T-cell (primary cell): ENCODE data around the gene TMEM240. TPM values are rescaled to one million over a fixed set of nuclear protein-coding genes. Genes with fewer than 3 reads are reported as not detected.
"Not testable (repeated sequence)": the region's sequence is repeated elsewhere in the genome, so short reads cannot be mapped to it uniquely, and the experiment has no call there.

ENCODE experiments used
- ATAC-seq, 4 experiments: fragments of 200-7000 bp in 3 of 4; fragments of 150-1000 bp in 1 of 4; cut with Tn5 transposase; replicated peaks in 1 of 4; 1 replicate in 3 of 4; 2 replicates in 1 of 4; pipeline ENCODE4 v1.10.0; 2021; ENCODE audit warnings: moderate library complexity in 3 of 4, mild to moderate bottlenecking in 2 of 4, moderate number of reproducible peaks in 1 of 4
- CTCF ChIA-PET, 2 donors: fragments of 300-600 bp; sonication (Branson Sonifier 250); formaldehyde crosslinking; loops; one replicate each; lab custom pipeline; 2022; ENCODE audit warnings: antibody characterized with exemption in 2 of 2; lab: Charles Lee
- POLR2A ChIA-PET, 2 donors: fragments of 300-600 bp; sonication (Branson Sonifier 250); formaldehyde crosslinking; loops; one replicate each; lab custom pipeline; 2022; ENCODE audit warnings: antibody characterized with exemption in 2 of 2; lab: Charles Lee
- DNase-seq, 35 experiments: peaks; one replicate each; pipeline versions ENCODE4 v3.0.0 to v3.0.0-alpha.2; 2013 to 2023
- H3K27ac ChIP-seq: one replicate; pipeline ENCODE4 v1.5.1; 2013; ENCODE audit warnings: low read length
- H3K27me3 ChIP-seq, 2 experiments: replicated peaks in 1 of 2; 1 replicate in 1 of 2; 2 replicates in 1 of 2; pipeline versions ENCODE4 v1.6.1 to v1.7.0; 2013; ENCODE audit warnings: low read length in 1 of 2, mixed read lengths in 1 of 2; ENCODE audit not compliant: control insufficient read depth in 2 of 2, insufficient read depth in 2 of 2; ENCODE audit errors: extremely low read depth in 1 of 2
- H3K36me3 ChIP-seq, 2 donors: 1 replicate in 1 of 2; 2 replicates in 1 of 2; pipeline versions ENCODE4 v1.6.1 to v1.7.0; 2013; ENCODE audit warnings: low read length in 1 of 2; ENCODE audit not compliant: control insufficient read depth in 2 of 2, insufficient read depth in 1 of 2; ENCODE audit errors: extremely low read depth in 1 of 2
- H3K4me1 ChIP-seq, 2 experiments: 1 replicate in 1 of 2; 2 replicates in 1 of 2; pipeline versions ENCODE4 v1.6.1 to v1.7.0; 2013; ENCODE audit warnings: low read length in 2 of 2, mixed read lengths in 1 of 2; ENCODE audit not compliant: insufficient read depth in 2 of 2, control insufficient read depth in 1 of 2; ENCODE audit errors: extremely low read depth in 1 of 2
- H3K4me3 ChIP-seq, 2 donors: 1 replicate in 1 of 2; 2 replicates in 1 of 2; pipeline versions ENCODE4 v1.5.1 to v1.7.0; 2013; ENCODE audit warnings: mild to moderate bottlenecking in 2 of 2, low read length in 1 of 2, moderate library complexity in 1 of 2; ENCODE audit not compliant: control insufficient read depth in 1 of 2; ENCODE audit errors: extremely low read depth in 1 of 2
- H3K9me3 ChIP-seq: 2 replicates; pipeline ENCODE4 v1.7.0; 2013
- H3K27ac Mint-ChIP-seq, 2 donors: one replicate each; pipeline ENCODE4 v1.8.0; 2020 to 2021; ENCODE audit warnings: mild to moderate bottlenecking in 2 of 2, mixed read lengths in 2 of 2
- H3K27me3 Mint-ChIP-seq, 2 donors: one replicate each; pipeline ENCODE4 v1.8.0; 2021 to 2022; ENCODE audit warnings: mixed read lengths in 2 of 2
- H3K36me3 Mint-ChIP-seq: one replicate; pipeline ENCODE4 v1.8.0; 2021; ENCODE audit warnings: mixed read lengths
- H3K4me1 Mint-ChIP-seq, 3 donors: one replicate each; pipeline ENCODE4 v1.8.0; 2020 to 2022; ENCODE audit warnings: mixed read lengths in 3 of 3, mild to moderate bottlenecking in 1 of 3
- H3K4me3 Mint-ChIP-seq, 3 donors: one replicate each; pipeline ENCODE4 v1.8.0; 2020 to 2022; ENCODE audit warnings: mild to moderate bottlenecking in 3 of 3, mixed read lengths in 3 of 3, moderate library complexity in 3 of 3
- H3K9me3 Mint-ChIP-seq, 3 donors: one replicate each; pipeline ENCODE4 v1.8.0; 2020 to 2022; ENCODE audit warnings: mixed read lengths in 3 of 3
- WGBS: methylation state at CpG from one replicate; pipeline ENCODE4 v1.1.5; 2013; ENCODE audit warnings: missing lambda C conversion rate; ENCODE audit not compliant: insufficient coverage; 5-methylcytosine and 5-hydroxymethylcytosine counted together
- total RNA-seq, 35 experiments: library from RNA in 6 of 35; stranded (reverse) in 6 of 35; fragments of 120-200 nt in 1 of 35; gene quantifications; one replicate each; pipeline versions ENCODE4 v1.2.1 to v1.2.4 and lab custom pipeline; 2013 to 2026

TMEM240 gene
- total RNA-seq, 5 donors from 2014 or later (not counting 1 experiment from before 2014, with no cell fraction given): 1.0 to 3.1 (median 1.4) TPM

GRCh38 chr1:1534401-1535154 is 5.8 kb downstream of the TMEM240 start:
- peaks cover 3 to 5% of the 10 kb centered on the region in 2 donors for H3K36me3 ChIP-seq
- no peak overlapping the region for H3K27ac ChIP-seq
- no peaks in the 10 kb centered on the region for H3K27me3 Mint-ChIP-seq
- POLR2A ChIA-PET: no interaction called here
- CTCF ChIA-PET: no interaction called here
- H3K27me3 ChIP-seq: peaks cover 0 to 9% of the 10 kb centered on the region in 2 experiments
- DNase-seq (no peak), ATAC-seq (no peak)
- no peak overlapping the region for H3K27ac Mint-ChIP-seq
- no peak overlapping the region for H3K4me3 Mint-ChIP-seq
- peaks cover 8% of the 10 kb centered on the region for H3K36me3 Mint-ChIP-seq
- H3K9me3 ChIP-seq: no peaks in the 10 kb centered on the region
- WGBS: 97% methylated on average over 12 of the region's 31 CpGs
- H3K4me3 ChIP-seq: no peak overlapping the region
- peaks cover 0 to 6% (median 5%) of the 10 kb centered on the region in 3 donors for H3K9me3 Mint-ChIP-seq
- peaks cover 0 to 11% of the 10 kb centered on the region in 2 experiments for H3K4me1 ChIP-seq
- peaks cover 0 to 2% (median 0%) of the 10 kb centered on the region in 3 donors for H3K4me1 Mint-ChIP-seq

- H3K27ac ChIP-seq, H3K9me3 ChIP-seq, H3K27me3 Mint-ChIP-seq, H3K36me3 Mint-ChIP-seq, H3K27me3 ChIP-seq, H3K4me1 Mint-ChIP-seq, H3K9me3 Mint-ChIP-seq, H3K36me3 ChIP-seq, CTCF ChIA-PET, H3K4me3 ChIP-seq, H3K4me3 Mint-ChIP-seq, H3K4me1 ChIP-seq, POLR2A ChIA-PET, DNase-seq, ATAC-seq, H3K27ac Mint-ChIP-seq: not testable (repeated sequence)
- WGBS: 96% methylated on average over 11 of the region's 18 CpGs
Measured at GRCh38 chr1:1533894-1534291, 6.5 kb downstream of the TMEM240 start.

GRCh38 chr1:1533176-1533893 is 7.1 kb downstream of the TMEM240 start:
- H3K4me3 ChIP-seq, H3K36me3 Mint-ChIP-seq, H3K27me3 Mint-ChIP-seq, H3K27ac ChIP-seq, H3K4me3 Mint-ChIP-seq, H3K9me3 ChIP-seq, H3K4me1 Mint-ChIP-seq, CTCF ChIA-PET, POLR2A ChIA-PET, H3K9me3 Mint-ChIP-seq, DNase-seq, H3K27me3 ChIP-seq, ATAC-seq, H3K27ac Mint-ChIP-seq, H3K4me1 ChIP-seq, H3K36me3 ChIP-seq: not testable (repeated sequence)
- WGBS: 85% methylated on average over 13 of the region's 22 CpGs

GRCh38 chr1:1531947-1532346 is 8.5 kb downstream of the TMEM240 start:
- H3K27me3 Mint-ChIP-seq: no peaks in the 10 kb centered on the region
- CTCF ChIA-PET: no interaction called here

GRCh38 chr1:1529936-1530335 is 10.5 kb downstream of the TMEM240 start:
- ChIA-PET POLR2A (interaction anchor here in 1 of 2 donors (0.6 kb wide), 1 partner anchor 9 kb away, joined by 3 read pairs; no protein-coding TSS in a partner anchor), CTCF (no interaction called here)
- H3K4me1 ChIP-seq: no peaks in the 10 kb centered on the region
- no peak overlapping the region for H3K4me3 Mint-ChIP-seq
- H3K36me3 Mint-ChIP-seq: peaks cover 15% of the 10 kb centered on the region
- H3K27ac Mint-ChIP-seq: no peak overlapping the region
- H3K27ac ChIP-seq: no peak overlapping the region
- no peaks in the 10 kb centered on the region for H3K4me1 Mint-ChIP-seq
- no peaks in the 10 kb centered on the region for H3K27me3 Mint-ChIP-seq
- peaks cover 15 to 19% of the 10 kb centered on the region in 2 donors for H3K36me3 ChIP-seq
- ATAC-seq (no peak), DNase-seq (no peak)
- H3K4me3 ChIP-seq: no peak overlapping the region
- H3K9me3 Mint-ChIP-seq: peaks cover 0 to 6% (median 5%) of the 10 kb centered on the region in 3 donors
- no peaks in the 10 kb centered on the region for H3K9me3 ChIP-seq
- WGBS: 98% methylated on average over 7 of the region's 8 CpGs
- no peaks in the 10 kb centered on the region for H3K27me3 ChIP-seq

More at GRCh38 chr1:1531947-1532346, 8.5 kb downstream of the TMEM240 start:
- 86% methylated on average over 1 of the region's 4 CpGs for WGBS
- no peaks in the 10 kb centered on the region for H3K27me3 ChIP-seq
- H3K4me3 ChIP-seq: no peak overlapping the region
- DNase-seq (no peak), ATAC-seq (no peak)
- POLR2A ChIA-PET: interaction anchor here in 1 of 2 donors (0.6 kb wide), 1 partner anchor 316 kb away, joined by 5 read pairs; no protein-coding TSS in a partner anchor
- no peak overlapping the region for H3K27ac ChIP-seq
- Mint-ChIP-seq H3K27ac (no peak overlapping the region), H3K4me1 (no peaks in the 10 kb centered on the region), H3K9me3 (peaks cover 0 to 6% (median 5%) of the 10 kb centered on the region in 3 donors), H3K36me3 (peaks cover 15% of the 10 kb centered on the region), H3K4me3 (no peak overlapping the region)
- H3K4me1 ChIP-seq: no peaks in the 10 kb centered on the region
- peaks cover 9 to 14% of the 10 kb centered on the region in 2 donors for H3K36me3 ChIP-seq
- H3K9me3 ChIP-seq: no peaks in the 10 kb centered on the region

GRCh38 chr1:1529321-1529720 is 11.1 kb downstream of the TMEM240 start:
- Mint-ChIP-seq H3K4me1 (no peaks in the 10 kb centered on the region), H3K27ac (no peak overlapping the region), H3K36me3 (peaks cover 15% of the 10 kb centered on the region), H3K9me3 (peaks cover 0 to 6% (median 5%) of the 10 kb centered on the region in 3 donors), H3K4me3 (no peak overlapping the region), H3K27me3 (no peaks in the 10 kb centered on the region)
- H3K9me3 ChIP-seq: no peaks in the 10 kb centered on the region
- H3K4me1 ChIP-seq: no peaks in the 10 kb centered on the region
- ATAC-seq (no peak), DNase-seq (no peak)
- WGBS: 98% methylated on average over 12 of the region's 18 CpGs
- ChIA-PET POLR2A (interaction anchor here in 1 of 2 donors (0.6 kb wide), 1 partner anchor 8 kb away, joined by 3 read pairs; no protein-coding TSS in a partner anchor), CTCF (no interaction called here)
- no peaks in the 10 kb centered on the region for H3K27me3 ChIP-seq
- H3K4me3 ChIP-seq: no peak overlapping the region
- H3K27ac ChIP-seq: no peak overlapping the region
- H3K36me3 ChIP-seq: peaks cover 15 to 19% of the 10 kb centered on the region in 2 donors
